ENCODE data around the gene BTBD9.

The BTBD9 gene

GRCh38 chr6:38612143-38612965, 27.4 kb downstream of the BTBD9 start:
- Histone ChIP-seq H3K9me3 (ENCODE audit: insufficient read depth, low read length, severe bottlenecking) (no peaks in the 10 kb centered on the region), H2AFZ (ENCODE audit: low read depth, low read length) (no peak overlapping the region), H3K36me3 (ENCODE audit: insufficient read depth, low read length) (no peaks in the 10 kb centered on the region), H3K4me2 (ENCODE audit: insufficient read depth, low read length) (no peak overlapping the region), H3K27ac (ENCODE audit: low read length) (no peak overlapping the region), H3K27me3 (ENCODE audit: insufficient read depth, low read length, poor library complexity) (no peaks in the 10 kb centered on the region), H4K20me1 (ENCODE audit: insufficient read depth, low read length) (no peaks in the 10 kb centered on the region), H3K4me3 (ENCODE audit: low read depth in 1 of 2, low read length in 2 of 2) (no peak overlapping the region), H3K9ac (ENCODE audit: low read depth, low read length) (no peak overlapping the region), H3K79me2 (ENCODE audit: insufficient read depth, low read length) (no peaks in the 10 kb centered on the region), H3K4me1 (ENCODE audit: insufficient read depth, low read length) (no peaks in the 10 kb centered on the region)
- DNase-seq = no peak
- TF ChIP-seq, protein P1, sequence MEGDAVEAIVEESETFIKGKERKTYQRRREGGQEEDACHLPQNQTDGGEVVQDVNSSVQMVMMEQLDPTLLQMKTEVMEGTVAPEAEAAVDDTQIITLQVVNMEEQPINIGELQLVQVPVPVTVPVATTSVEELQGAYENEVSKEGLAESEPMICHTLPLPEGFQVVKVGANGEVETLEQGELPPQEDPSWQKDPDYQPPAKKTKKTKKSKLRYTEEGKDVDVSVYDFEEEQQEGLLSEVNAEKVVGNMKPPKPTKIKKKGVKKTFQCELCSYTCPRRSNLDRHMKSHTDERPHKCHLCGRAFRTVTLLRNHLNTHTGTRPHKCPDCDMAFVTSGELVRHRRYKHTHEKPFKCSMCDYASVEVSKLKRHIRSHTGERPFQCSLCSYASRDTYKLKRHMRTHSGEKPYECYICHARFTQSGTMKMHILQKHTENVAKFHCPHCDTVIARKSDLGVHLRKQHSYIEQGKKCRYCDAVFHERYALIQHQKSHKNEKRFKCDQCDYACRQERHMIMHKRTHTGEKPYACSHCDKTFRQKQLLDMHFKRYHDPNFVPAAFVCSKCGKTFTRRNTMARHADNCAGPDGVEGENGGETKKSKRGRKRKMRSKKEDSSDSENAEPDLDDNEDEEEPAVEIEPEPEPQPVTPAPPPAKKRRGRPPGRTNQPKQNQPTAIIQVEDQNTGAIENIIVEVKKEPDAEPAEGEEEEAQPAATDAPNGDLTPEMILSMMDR (IDR thresholded peaks at IDR 0.05; ENCODE audit: borderline replicate concordance, extremely low read depth, low read length, poor library complexity, severe bottlenecking) = no peak
- TF ChIP-seq EZH2 (IDR thresholded peaks at IDR 0.05; ENCODE audit: borderline replicate concordance, low read depth, low read length, severe bottlenecking) = no peak
- ATAC-seq (ENCODE audit: insufficient read depth, low read depth) = no peak

GRCh38 chr6:38610050-38610625, 29.6 kb downstream of the BTBD9 start:
- H3K4me1 ChIP-seq (ENCODE audit: insufficient read depth, low read length) = no peaks in the 10 kb centered on the region
- H3K4me2 ChIP-seq (ENCODE audit: insufficient read depth, low read length) = no peak overlapping the region
- no peak overlapping the region for H2AFZ ChIP-seq (ENCODE audit: low read depth, low read length)
- H3K36me3 ChIP-seq (ENCODE audit: insufficient read depth, low read length) = no peaks in the 10 kb centered on the region
- H4K20me1 ChIP-seq (ENCODE audit: insufficient read depth, low read length) = no peaks in the 10 kb centered on the region
- no peak overlapping the region for H3K4me3 ChIP-seq (ENCODE audit: low read depth in 1 of 2, low read length in 2 of 2)
- DNase-seq = no peak
- H3K27ac ChIP-seq (ENCODE audit: low read length) = no peak overlapping the region
- no peaks in the 10 kb centered on the region for H3K9me3 ChIP-seq (ENCODE audit: insufficient read depth, low read length, severe bottlenecking)
- no peaks in the 10 kb centered on the region for H3K27me3 ChIP-seq (ENCODE audit: insufficient read depth, low read length, poor library complexity)
- TF ChIP-seq, protein P1 (IDR thresholded peaks at IDR 0.05; ENCODE audit: borderline replicate concordance, extremely low read depth, low read length, poor library complexity, severe bottlenecking) = no peak
- TF ChIP-seq EZH2 (IDR thresholded peaks at IDR 0.05; ENCODE audit: borderline replicate concordance, low read depth, low read length, severe bottlenecking) = no peak
- no peak overlapping the region for H3K9ac ChIP-seq (ENCODE audit: low read depth, low read length)
- ATAC-seq (ENCODE audit: insufficient read depth, low read depth) = no peak
- no peaks in the 10 kb centered on the region for H3K79me2 ChIP-seq (ENCODE audit: insufficient read depth, low read length)

DNA sequence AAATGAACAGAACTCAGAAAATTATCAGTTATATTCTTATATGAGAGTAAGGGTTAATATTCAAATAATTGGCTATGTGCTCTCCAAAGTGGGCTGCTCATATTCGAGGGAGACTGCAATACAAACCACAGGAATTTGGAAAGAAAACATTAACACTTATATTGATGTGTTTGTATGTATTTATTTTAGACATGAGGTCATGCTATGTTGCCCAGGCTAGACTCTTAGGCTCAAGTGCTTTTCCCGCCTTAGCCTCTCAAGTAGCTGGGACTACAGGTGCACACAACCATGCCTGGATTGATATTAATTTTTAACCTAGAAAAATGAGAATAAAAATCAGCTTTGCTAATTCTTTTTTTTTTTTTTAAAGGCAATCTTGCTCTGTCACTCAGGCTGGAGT, 35.0 kb downstream of the BTBD9 start:
- no peak for DNase-seq
- TF ChIP-seq EZH2 (IDR thresholded peaks at IDR 0.05; ENCODE audit: borderline replicate concordance, low read depth, low read length, severe bottlenecking) = no peak
- TF ChIP-seq, protein P1 (IDR thresholded peaks at IDR 0.05; ENCODE audit: borderline replicate concordance, extremely low read depth, low read length, poor library complexity, severe bottlenecking) = no peak

More for the DNA sequence above, 35.0 kb downstream of the BTBD9 start:
- no peaks in the 10 kb centered on the region for H3K36me3 ChIP-seq (ENCODE audit: insufficient read depth, low read length)
- no peaks in the 10 kb centered on the region for H3K27me3 ChIP-seq (ENCODE audit: insufficient read depth, low read length, poor library complexity)
- H3K4me1 ChIP-seq (ENCODE audit: insufficient read depth, low read length) = no peaks in the 10 kb centered on the region
- H3K9ac ChIP-seq (ENCODE audit: low read depth, low read length) = no peak overlapping the region
- no peak overlapping the region for H3K27ac ChIP-seq (ENCODE audit: low read length)
- 0 out of 2 replicates have a peak, but pooled peaks cover 2% of the 10 kb centered on the region for H4K20me1 ChIP-seq (ENCODE audit: insufficient read depth, low read length)
- H3K9me3 ChIP-seq (ENCODE audit: insufficient read depth, low read length, severe bottlenecking) = no peaks in the 10 kb centered on the region
- ATAC-seq (ENCODE audit: insufficient read depth, low read depth) = no peak
- H3K79me2 ChIP-seq (ENCODE audit: insufficient read depth, low read length) = no peaks in the 10 kb centered on the region
- no peak overlapping the region for H3K4me2 ChIP-seq (ENCODE audit: insufficient read depth, low read length)
- no peak overlapping the region for H2AFZ ChIP-seq (ENCODE audit: low read depth, low read length)
- no peak overlapping the region for H3K4me3 ChIP-seq (ENCODE audit: low read depth in 1 of 2, low read length in 2 of 2)

All from DND-41 (cell line).